ENCODE data around the gene TAX1BP3.

Gene TAX1BP3

DNA sequence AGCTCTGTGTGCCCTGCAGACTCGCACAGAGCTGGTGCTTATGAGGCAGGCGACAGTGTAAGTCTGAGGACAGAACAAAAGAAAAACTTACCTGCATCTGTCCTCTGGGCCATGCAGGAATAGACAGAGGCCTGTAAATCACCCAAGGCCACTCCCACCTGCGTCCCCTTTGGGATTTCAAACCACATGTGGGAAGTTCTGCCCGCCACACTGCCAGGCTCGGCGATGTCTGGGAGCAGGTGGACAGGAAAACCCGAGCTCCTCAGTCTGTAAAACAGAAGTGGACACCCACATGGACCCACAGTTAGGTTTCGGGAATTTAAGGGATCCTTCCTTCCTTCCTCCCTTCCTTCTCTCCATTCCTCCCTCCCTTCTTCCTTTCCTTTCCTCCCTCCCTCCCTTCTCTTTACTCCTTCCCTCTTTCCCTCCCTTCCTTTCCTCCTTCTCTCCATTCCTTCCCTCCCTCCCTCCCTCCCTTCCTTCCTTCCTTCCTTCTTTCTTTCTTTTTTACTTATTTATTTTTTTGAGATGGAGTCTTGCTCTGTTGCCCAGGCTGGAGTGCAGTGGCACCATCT, 47.1 kb downstream of the TAX1BP3 start:
- TF ChIP-seq, protein P1, sequence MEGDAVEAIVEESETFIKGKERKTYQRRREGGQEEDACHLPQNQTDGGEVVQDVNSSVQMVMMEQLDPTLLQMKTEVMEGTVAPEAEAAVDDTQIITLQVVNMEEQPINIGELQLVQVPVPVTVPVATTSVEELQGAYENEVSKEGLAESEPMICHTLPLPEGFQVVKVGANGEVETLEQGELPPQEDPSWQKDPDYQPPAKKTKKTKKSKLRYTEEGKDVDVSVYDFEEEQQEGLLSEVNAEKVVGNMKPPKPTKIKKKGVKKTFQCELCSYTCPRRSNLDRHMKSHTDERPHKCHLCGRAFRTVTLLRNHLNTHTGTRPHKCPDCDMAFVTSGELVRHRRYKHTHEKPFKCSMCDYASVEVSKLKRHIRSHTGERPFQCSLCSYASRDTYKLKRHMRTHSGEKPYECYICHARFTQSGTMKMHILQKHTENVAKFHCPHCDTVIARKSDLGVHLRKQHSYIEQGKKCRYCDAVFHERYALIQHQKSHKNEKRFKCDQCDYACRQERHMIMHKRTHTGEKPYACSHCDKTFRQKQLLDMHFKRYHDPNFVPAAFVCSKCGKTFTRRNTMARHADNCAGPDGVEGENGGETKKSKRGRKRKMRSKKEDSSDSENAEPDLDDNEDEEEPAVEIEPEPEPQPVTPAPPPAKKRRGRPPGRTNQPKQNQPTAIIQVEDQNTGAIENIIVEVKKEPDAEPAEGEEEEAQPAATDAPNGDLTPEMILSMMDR (IDR thresholded peaks at IDR 0.05; ENCODE audit: low read depth, low read length): no peak
- in situ Hi-C loops (cut with HindIII; ENCODE audit: low sequenced_read_pairs): no loop called here
- DNase-seq (ENCODE audit: low read depth, low spot score): no peak
- no peak overlapping the region for H3K4me3 ChIP-seq (ENCODE audit: low read depth, low read length)

DNA sequence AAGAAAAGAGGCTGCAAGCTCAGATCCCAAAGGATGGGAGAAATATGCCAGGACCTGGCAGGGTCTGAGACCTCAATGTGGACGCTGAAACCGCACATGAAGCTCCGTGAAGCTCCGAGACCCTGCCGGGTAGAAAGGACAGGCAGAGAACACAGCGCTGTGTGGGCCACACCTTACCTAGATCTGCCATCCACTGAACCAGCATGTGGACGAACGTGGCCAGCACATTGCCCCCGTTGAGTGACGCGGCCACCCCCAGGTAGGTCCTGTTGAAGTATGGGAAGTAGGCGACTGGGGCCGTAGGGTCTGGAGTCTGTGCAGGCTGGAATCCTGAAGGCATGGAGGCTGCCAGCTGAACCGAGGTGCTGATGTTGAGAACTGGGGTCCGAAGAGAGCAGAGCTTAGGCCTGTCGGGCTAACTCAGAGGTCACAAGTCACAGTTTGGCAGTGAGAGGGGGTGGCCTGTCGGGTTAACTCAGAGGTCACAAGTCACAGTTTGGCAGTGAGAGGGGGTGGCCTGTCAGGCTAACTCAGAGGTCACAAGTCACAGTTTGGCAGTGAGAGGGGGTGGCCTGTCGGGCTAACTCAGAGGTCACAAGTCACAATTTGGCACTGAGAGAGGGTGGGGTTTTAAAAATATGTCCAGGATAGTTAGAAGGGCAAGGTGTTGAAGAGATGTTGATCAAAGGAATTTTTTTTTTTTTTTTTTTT, 53.1 kb downstream of the TAX1BP3 start:
- H3K4me3 ChIP-seq (ENCODE audit: low read depth, low read length): no peak overlapping the region
- in situ Hi-C loops (cut with HindIII; ENCODE audit: low sequenced_read_pairs): no loop called here
- DNase-seq (ENCODE audit: low read depth, low spot score): no peak
- TF ChIP-seq, protein P1 (IDR thresholded peaks at IDR 0.05; ENCODE audit: low read depth, low read length): no peak

DNA sequence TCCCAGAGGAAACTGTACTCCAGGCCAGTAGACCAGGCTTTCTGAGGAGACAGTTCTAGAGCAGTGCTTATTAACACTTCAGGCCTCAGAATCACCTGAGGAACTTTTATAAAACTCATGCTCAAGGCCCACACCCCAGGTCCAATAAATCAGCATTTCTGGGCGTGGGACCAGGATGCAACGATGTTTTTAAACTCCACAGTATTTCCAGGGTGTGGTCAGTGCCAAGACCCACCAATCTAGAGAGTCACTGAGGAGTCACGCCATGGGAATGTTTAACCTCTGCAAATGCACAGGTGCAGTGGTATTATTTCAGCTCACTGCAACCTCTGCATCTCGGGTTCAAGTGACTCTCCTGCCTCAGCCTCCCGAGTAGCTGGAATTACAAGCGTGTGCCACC, 55.3 kb downstream of the TAX1BP3 start:
- DNase-seq (ENCODE audit: low read depth, low spot score): no peak
- in situ Hi-C loops (cut with HindIII; ENCODE audit: low sequenced_read_pairs): no loop called here
- TF ChIP-seq, protein P1 (IDR thresholded peaks at IDR 0.05; ENCODE audit: low read depth, low read length): no peak
- H3K4me3 ChIP-seq (ENCODE audit: low read depth, low read length): no peak overlapping the region
